ENCODE results near the gene AQP7. TPM values are rescaled to one million over a fixed set of nuclear protein-coding genes. Genes with fewer than 3 reads are reported as not detected.

AQP7 gene
- total and polyA plus RNA-seq, 9 of the 15 experiments (the other 6 are each of a cell fraction or from before 2014, with no cell fraction given) = 0.04 to 0.53 (median 0.07) TPM; not detected in 4

DNA sequence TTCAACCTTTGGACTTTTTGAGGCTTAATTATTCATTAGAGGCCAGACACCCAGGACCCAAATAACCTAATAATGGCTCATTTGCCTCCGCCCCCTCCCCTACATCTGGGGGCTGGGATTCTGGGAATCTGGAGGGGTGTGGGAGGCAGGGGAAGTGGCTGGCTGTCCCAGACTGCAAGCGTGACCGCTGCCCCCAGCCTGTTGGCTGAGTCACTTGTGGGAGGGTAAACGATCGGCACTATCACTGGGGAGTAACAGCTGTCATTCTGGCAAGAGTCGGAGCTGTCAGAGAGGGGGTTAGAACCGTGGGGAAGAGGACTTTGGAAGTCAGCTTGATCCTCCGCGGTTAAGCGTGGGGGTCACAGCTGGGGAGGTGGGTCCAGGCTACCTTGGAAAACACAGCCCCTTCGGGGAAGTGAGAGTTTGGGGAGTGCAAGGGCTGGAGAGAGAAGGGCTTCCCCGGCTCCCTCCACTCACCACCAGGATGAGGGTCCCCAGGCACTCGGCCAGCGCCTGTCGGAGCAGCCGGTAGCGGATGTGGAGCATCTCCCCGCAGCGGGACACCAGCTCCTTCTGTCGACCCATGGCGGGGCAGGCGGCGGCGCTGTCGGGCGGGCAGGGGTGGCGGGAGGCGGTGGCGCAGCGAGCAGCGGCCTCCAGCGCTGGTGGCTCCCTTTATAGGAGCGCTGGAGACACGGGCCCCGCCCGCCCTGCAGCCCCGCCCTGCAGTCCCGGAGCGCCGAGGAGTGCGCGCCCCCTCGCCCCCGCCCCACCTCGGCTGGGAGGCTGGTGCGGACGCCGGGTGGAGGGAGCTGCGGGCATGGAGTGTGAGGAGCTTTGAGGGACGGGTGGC, 44.8 kb upstream of the AQP7 start, which contains the start of gene AQP3 (continued):
- peak; percentile 37; the same call in 1 of the 2 replicates for TF ChIP-seq ZNF316 (IDR thresholded peaks at IDR 0.05)
- TF ChIP-seq, protein P1, sequence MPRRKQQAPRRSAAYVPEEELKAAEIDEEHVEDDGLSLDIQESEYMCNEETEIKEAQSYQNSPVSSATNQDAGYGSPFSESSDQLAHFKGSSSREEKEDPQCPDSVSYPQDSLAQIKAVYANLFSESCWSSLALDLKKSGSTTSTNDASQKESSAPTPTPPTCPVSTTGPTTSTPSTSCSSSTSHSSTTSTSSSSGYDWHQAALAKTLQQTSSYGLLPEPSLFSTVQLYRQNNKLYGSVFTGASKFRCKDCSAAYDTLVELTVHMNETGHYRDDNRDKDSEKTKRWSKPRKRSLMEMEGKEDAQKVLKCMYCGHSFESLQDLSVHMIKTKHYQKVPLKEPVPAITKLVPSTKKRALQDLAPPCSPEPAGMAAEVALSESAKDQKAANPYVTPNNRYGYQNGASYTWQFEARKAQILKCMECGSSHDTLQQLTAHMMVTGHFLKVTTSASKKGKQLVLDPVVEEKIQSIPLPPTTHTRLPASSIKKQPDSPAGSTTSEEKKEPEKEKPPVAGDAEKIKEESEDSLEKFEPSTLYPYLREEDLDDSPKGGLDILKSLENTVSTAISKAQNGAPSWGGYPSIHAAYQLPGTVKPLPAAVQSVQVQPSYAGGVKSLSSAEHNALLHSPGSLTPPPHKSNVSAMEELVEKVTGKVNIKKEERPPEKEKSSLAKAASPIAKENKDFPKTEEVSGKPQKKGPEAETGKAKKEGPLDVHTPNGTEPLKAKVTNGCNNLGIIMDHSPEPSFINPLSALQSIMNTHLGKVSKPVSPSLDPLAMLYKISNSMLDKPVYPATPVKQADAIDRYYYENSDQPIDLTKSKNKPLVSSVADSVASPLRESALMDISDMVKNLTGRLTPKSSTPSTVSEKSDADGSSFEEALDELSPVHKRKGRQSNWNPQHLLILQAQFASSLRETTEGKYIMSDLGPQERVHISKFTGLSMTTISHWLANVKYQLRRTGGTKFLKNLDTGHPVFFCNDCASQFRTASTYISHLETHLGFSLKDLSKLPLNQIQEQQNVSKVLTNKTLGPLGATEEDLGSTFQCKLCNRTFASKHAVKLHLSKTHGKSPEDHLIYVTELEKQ (CRISPR knock-in tag; IDR thresholded peaks at IDR 0.05) = no peak
- TF ChIP-seq, protein P2, sequence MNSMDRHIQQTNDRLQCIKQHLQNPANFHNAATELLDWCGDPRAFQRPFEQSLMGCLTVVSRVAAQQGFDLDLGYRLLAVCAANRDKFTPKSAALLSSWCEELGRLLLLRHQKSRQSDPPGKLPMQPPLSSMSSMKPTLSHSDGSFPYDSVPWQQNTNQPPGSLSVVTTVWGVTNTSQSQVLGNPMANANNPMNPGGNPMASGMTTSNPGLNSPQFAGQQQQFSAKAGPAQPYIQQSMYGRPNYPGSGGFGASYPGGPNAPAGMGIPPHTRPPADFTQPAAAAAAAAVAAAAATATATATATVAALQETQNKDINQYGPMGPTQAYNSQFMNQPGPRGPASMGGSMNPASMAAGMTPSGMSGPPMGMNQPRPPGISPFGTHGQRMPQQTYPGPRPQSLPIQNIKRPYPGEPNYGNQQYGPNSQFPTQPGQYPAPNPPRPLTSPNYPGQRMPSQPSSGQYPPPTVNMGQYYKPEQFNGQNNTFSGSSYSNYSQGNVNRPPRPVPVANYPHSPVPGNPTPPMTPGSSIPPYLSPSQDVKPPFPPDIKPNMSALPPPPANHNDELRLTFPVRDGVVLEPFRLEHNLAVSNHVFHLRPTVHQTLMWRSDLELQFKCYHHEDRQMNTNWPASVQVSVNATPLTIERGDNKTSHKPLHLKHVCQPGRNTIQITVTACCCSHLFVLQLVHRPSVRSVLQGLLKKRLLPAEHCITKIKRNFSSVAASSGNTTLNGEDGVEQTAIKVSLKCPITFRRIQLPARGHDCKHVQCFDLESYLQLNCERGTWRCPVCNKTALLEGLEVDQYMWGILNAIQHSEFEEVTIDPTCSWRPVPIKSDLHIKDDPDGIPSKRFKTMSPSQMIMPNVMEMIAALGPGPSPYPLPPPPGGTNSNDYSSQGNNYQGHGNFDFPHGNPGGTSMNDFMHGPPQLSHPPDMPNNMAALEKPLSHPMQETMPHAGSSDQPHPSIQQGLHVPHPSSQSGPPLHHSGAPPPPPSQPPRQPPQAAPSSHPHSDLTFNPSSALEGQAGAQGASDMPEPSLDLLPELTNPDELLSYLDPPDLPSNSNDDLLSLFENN (IDR thresholded peaks at IDR 0.05; ENCODE audit: low read depth in 2 of 2, low read length in 2 of 2) = no peak
- TF ChIP-seq ZNF174 (CRISPR knock-in tag; IDR thresholded peaks at IDR 0.05) = no peak
- no peak for TF ChIP-seq ARHGAP35 (IDR thresholded peaks at IDR 0.05; ENCODE audit: partially characterized antibody)
- TF ChIP-seq, protein P3, sequence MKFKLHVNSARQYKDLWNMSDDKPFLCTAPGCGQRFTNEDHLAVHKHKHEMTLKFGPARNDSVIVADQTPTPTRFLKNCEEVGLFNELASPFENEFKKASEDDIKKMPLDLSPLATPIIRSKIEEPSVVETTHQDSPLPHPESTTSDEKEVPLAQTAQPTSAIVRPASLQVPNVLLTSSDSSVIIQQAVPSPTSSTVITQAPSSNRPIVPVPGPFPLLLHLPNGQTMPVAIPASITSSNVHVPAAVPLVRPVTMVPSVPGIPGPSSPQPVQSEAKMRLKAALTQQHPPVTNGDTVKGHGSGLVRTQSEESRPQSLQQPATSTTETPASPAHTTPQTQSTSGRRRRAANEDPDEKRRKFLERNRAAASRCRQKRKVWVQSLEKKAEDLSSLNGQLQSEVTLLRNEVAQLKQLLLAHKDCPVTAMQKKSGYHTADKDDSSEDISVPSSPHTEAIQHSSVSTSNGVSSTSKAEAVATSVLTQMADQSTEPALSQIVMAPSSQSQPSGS (CRISPR knock-in tag; IDR thresholded peaks at IDR 0.05) = no peak
- no peak for TF ChIP-seq PURB (CRISPR knock-in tag; IDR thresholded peaks at IDR 0.05; ENCODE audit: low read depth)
- TF ChIP-seq, protein P4, sequence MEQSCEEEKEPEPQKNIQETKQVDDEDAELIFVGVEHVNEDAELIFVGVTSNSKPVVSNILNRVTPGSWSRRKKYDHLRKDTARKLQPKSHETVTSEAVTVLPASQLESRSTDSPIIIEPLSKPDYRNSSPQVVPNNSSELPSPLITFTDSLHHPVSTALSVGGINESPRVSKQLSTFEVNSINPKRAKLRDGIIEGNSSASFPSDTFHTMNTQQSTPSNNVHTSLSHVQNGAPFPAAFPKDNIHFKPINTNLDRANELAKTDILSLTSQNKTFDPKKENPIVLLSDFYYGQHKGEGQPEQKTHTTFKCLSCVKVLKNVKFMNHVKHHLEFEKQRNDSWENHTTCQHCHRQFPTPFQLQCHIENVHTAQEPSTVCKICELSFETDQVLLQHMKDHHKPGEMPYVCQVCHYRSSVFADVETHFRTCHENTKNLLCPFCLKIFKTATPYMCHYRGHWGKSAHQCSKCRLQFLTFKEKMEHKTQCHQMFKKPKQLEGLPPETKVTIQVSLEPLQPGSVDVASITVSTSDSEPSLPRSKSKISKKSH (CRISPR knock-in tag; IDR thresholded peaks at IDR 0.05) = no peak
- TF ChIP-seq, protein P5, sequence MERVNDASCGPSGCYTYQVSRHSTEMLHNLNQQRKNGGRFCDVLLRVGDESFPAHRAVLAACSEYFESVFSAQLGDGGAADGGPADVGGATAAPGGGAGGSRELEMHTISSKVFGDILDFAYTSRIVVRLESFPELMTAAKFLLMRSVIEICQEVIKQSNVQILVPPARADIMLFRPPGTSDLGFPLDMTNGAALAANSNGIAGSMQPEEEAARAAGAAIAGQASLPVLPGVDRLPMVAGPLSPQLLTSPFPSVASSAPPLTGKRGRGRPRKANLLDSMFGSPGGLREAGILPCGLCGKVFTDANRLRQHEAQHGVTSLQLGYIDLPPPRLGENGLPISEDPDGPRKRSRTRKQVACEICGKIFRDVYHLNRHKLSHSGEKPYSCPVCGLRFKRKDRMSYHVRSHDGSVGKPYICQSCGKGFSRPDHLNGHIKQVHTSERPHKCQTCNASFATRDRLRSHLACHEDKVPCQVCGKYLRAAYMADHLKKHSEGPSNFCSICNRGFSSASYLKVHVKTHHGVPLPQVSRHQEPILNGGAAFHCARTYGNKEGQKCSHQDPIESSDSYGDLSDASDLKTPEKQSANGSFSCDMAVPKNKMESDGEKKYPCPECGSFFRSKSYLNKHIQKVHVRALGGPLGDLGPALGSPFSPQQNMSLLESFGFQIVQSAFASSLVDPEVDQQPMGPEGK (CRISPR knock-in tag; IDR thresholded peaks at IDR 0.05; ENCODE audit: borderline replicate concordance) = no peak
- TF ChIP-seq ZFP36 (IDR thresholded peaks at IDR 0.05; ENCODE audit: low read depth, low read length, partially characterized antibody) = no peak
- TF ChIP-seq, protein P6, sequence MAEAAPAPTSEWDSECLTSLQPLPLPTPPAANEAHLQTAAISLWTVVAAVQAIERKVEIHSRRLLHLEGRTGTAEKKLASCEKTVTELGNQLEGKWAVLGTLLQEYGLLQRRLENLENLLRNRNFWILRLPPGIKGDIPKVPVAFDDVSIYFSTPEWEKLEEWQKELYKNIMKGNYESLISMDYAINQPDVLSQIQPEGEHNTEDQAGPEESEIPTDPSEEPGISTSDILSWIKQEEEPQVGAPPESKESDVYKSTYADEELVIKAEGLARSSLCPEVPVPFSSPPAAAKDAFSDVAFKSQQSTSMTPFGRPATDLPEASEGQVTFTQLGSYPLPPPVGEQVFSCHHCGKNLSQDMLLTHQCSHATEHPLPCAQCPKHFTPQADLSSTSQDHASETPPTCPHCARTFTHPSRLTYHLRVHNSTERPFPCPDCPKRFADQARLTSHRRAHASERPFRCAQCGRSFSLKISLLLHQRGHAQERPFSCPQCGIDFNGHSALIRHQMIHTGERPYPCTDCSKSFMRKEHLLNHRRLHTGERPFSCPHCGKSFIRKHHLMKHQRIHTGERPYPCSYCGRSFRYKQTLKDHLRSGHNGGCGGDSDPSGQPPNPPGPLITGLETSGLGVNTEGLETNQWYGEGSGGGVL (CRISPR knock-in tag; IDR thresholded peaks at IDR 0.05) = no peak
